ENCODE data around the gene EPDR1. TPM values are rescaled to one million over a fixed set of nuclear protein-coding genes. Genes with fewer than 3 reads are reported as not detected.

Gene EPDR1
- total RNA-seq, 4 donors from 2014 or later = 24.9 to 35.5 (median 30.7) TPM

DNA sequence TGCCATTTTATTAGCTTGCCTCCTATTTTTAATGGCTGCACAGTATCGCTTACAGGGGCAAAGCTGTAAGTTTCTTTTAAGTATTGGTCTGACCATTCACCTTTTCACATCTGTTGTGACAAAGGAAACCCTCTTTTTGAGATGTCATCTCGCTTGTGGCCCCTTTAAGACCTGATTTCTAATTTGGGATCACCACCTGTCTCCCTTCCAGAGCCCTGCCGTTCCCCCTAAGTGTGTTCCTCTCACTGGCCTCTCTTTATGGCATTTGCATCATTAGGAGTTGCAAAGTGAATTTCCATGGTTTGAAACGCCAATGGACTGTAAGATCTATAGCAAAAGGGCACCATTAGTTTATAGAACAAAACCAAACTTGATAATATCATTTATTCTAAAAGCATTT lies 1.4 kb downstream of the EPDR1 start:
- intact Hi-C loops (cut with DNase I) = no loop called here
- H3K27ac ChIP-seq (replicated peaks in 1 of 4) = peak overlapping the region in 1 of 4 donors; percentile 86

GRCh38 chr7:37923996-37924395 lies 3.6 kb downstream of the EPDR1 start:
- TF ChIP-seq POLR2A (IDR thresholded peaks at IDR 0.05; ENCODE audit: low read depth) = no peak
- TF ChIP-seq, protein P1, sequence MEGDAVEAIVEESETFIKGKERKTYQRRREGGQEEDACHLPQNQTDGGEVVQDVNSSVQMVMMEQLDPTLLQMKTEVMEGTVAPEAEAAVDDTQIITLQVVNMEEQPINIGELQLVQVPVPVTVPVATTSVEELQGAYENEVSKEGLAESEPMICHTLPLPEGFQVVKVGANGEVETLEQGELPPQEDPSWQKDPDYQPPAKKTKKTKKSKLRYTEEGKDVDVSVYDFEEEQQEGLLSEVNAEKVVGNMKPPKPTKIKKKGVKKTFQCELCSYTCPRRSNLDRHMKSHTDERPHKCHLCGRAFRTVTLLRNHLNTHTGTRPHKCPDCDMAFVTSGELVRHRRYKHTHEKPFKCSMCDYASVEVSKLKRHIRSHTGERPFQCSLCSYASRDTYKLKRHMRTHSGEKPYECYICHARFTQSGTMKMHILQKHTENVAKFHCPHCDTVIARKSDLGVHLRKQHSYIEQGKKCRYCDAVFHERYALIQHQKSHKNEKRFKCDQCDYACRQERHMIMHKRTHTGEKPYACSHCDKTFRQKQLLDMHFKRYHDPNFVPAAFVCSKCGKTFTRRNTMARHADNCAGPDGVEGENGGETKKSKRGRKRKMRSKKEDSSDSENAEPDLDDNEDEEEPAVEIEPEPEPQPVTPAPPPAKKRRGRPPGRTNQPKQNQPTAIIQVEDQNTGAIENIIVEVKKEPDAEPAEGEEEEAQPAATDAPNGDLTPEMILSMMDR (IDR thresholded peaks at IDR 0.05) = no peak
- TF ChIP-seq POLR2AphosphoS5 (IDR thresholded peaks at IDR 0.05) = no peak
- no peak for TF ChIP-seq EP300 (IDR thresholded peaks at IDR 0.05)
- Histone ChIP-seq H3K9me3 (peaks cover 0 to 15% (median 3%) of the 10 kb centered on the region in 4 donors), H3K36me3 (no peaks in the 10 kb centered on the region), H3K27me3 (peaks cover 0 to 11% (median 0%) of the 10 kb centered on the region in 4 donors), H3K4me1 (peaks cover 9 to 45% (median 43%) of the 10 kb centered on the region in 4 donors), H3K4me3 (no peak overlapping the region), H3K27ac (replicated peaks in 1 of 4) (peak overlapping the region; percentile 8 to 52 (median 48))
- no peak for DNase-seq (ENCODE audit: extremely low spot score)
- WGBS = 73% methylated on average over 1 of the region's 1 CpG
- intact Hi-C loops (cut with DNase I) = no loop called here

More for the DNA sequence above, 1.4 kb downstream of the EPDR1 start:
- Histone ChIP-seq H3K4me1 (peaks cover 10 to 53% (median 49%) of the 10 kb centered on the region in 4 donors), H3K27me3 (peaks cover 0 to 11% (median 0%) of the 10 kb centered on the region in 4 donors), H3K36me3 (no peaks in the 10 kb centered on the region), H3K9me3 (peaks cover 0 to 15% (median 3%) of the 10 kb centered on the region in 4 donors), H3K4me3 (peak overlapping the region; percentile 67 to 83 (median 74))
- TF ChIP-seq, protein P1 (IDR thresholded peaks at IDR 0.05) = no peak
- TF ChIP-seq POLR2AphosphoS5 (IDR thresholded peaks at IDR 0.05) (no peak), EP300 (IDR thresholded peaks at IDR 0.05) (no peak)
- 65% methylated on average over 4 of the region's 4 CpGs for WGBS
- DNase-seq (ENCODE audit: extremely low spot score) = no peak

- Histone ChIP-seq H3K4me3 (no peak overlapping the region), H3K27me3 (peaks cover 0 to 11% (median 0%) of the 10 kb centered on the region in 4 donors), H3K4me1 (peaks cover 9 to 45% (median 43%) of the 10 kb centered on the region in 4 donors), H3K36me3 (no peaks in the 10 kb centered on the region), H3K27ac (replicated peaks in 1 of 4) (peak overlapping the region; percentile 8 to 52 (median 48)), H3K9me3 (peaks cover 0 to 15% (median 3%) of the 10 kb centered on the region in 4 donors)
- intact Hi-C loops (cut with DNase I) = no loop called here
- no peak for TF ChIP-seq POLR2A (IDR thresholded peaks at IDR 0.05; ENCODE audit: low read depth)
- TF ChIP-seq POLR2AphosphoS5 (IDR thresholded peaks at IDR 0.05) = no peak
- TF ChIP-seq EP300 (IDR thresholded peaks at IDR 0.05) = no peak
- TF ChIP-seq, protein P1 (IDR thresholded peaks at IDR 0.05) = no peak
- no peak for DNase-seq (ENCODE audit: extremely low spot score)
- WGBS = 50% methylated on average over 3 of the region's 3 CpGs
These were observed 4.1 kb downstream of the EPDR1 start for GRCh38 chr7:37924491-37925041.

DNA sequence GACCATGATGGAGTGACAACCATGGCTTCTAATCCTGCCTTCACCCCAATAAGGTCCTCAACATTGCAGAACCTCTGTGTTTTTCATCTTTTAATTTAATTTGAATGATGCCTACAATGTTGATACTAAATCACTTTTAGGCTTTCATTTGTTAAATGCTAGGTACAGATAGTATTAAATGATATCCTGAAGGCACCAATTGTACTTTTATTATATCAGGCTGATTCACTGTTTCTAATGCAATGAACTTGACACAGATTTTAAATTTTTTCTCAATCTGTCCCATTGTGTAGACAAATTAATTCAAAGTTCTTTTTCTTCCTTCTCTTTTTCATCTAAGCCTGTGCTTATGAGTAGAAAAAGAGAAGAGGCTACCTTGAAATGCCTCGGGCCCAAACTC lies 5.2 kb downstream of the EPDR1 start:
- TF ChIP-seq POLR2AphosphoS5 (IDR thresholded peaks at IDR 0.05) (no peak), POLR2A (IDR thresholded peaks at IDR 0.05; ENCODE audit: low read depth) (no peak), EP300 (IDR thresholded peaks at IDR 0.05) (no peak)
- TF ChIP-seq, protein P1 (IDR thresholded peaks at IDR 0.05) = no peak
- Histone ChIP-seq H3K4me1 (peaks cover 5 to 36% (median 35%) of the 10 kb centered on the region in 4 donors), H3K27me3 (peaks cover 0 to 7% (median 0%) of the 10 kb centered on the region in 4 donors), H3K4me3 (no peak overlapping the region), H3K9me3 (peaks cover 0 to 15% (median 3%) of the 10 kb centered on the region in 4 donors), H3K36me3 (no peaks in the 10 kb centered on the region), H3K27ac (replicated peaks in 1 of 4) (no peak overlapping the region)
- 91% methylated on average over 1 of the region's 1 CpG for WGBS
- intact Hi-C loops (cut with DNase I) = no loop called here
- no peak for DNase-seq (ENCODE audit: extremely low spot score)
